Mesothelial cell of epicardium (in vitro differentiated cells): Measurements from ENCODE around the gene GDE1. TPM values are rescaled to one million over a fixed set of nuclear protein-coding genes. Genes with fewer than 3 reads are reported as not detected.
"Not testable (repeated sequence)": the region's sequence is repeated elsewhere in the genome, so short reads cannot be mapped to it uniquely, and the experiment has no call there.

ENCODE experiments used
- DNase-seq, 2 experiments: peaks; one replicate each; pipeline ENCODE4 v3.0.0; 2021; ENCODE audit warnings: low spot score in 2 of 2; ENCODE audit not compliant: unreplicated experiment in 2 of 2
- H3K27ac Mint-ChIP-seq: 2 replicates; pipeline ENCODE4 v1.8.0; 2021; ENCODE audit warnings: mixed read lengths
- H3K27me3 Mint-ChIP-seq: 2 replicates; pipeline ENCODE4 v1.8.0; 2021; ENCODE audit warnings: low read depth, mixed read lengths
- H3K36me3 Mint-ChIP-seq: 2 replicates; pipeline ENCODE4 v1.8.0; 2021; ENCODE audit warnings: mixed read lengths
- H3K4me1 Mint-ChIP-seq: 2 replicates; pipeline ENCODE4 v1.8.0; 2021; ENCODE audit warnings: mixed read lengths
- H3K4me3 Mint-ChIP-seq: 2 replicates; pipeline ENCODE4 v1.8.0; 2021; ENCODE audit warnings: mild to moderate bottlenecking, moderate library complexity, mixed read lengths
- H3K9me3 Mint-ChIP-seq: 2 replicates; pipeline ENCODE4 v1.8.0; 2021; ENCODE audit warnings: mixed read lengths
- CTCF ChIP-seq: fragments of 200-600 bp; sonication (generic); IDR thresholded peaks from one replicate; pipeline ENCODE4 v1.5.0; 2021; ENCODE audit warnings: antibody characterized with exemption; ENCODE audit not compliant: unreplicated experiment
- total RNA-seq: library from RNA; stranded (reverse); gene quantifications from 3 replicates; pipeline ENCODE4 v1.2.1, GENCODE V29; 2021

GDE1 gene
- total RNA-seq, 1 donor from 2014 or later = 42.7 TPM

- H3K4me3 Mint-ChIP-seq = no peak overlapping the region
- no peak for DNase-seq
- TF ChIP-seq CTCF = peak; percentile 82
- peaks cover 16% of the 10 kb centered on the region for H3K36me3 Mint-ChIP-seq
- peaks cover 8% of the 10 kb centered on the region for H3K4me1 Mint-ChIP-seq
- peaks cover 6% of the 10 kb centered on the region for H3K9me3 Mint-ChIP-seq
- no peaks in the 10 kb centered on the region for H3K27me3 Mint-ChIP-seq
- H3K27ac Mint-ChIP-seq = no peak overlapping the region
Measured at GRCh38 chr16:19559242-19559910, 37.5 kb upstream of the GDE1 start.

GRCh38 chr16:19555938-19556771 is 34.3 kb upstream of the GDE1 start:
- no peaks in the 10 kb centered on the region for H3K9me3 Mint-ChIP-seq
- H3K4me3 Mint-ChIP-seq = peak overlapping the region; percentile 89
- no peak for DNase-seq
- no peak for TF ChIP-seq CTCF
- H3K27ac Mint-ChIP-seq = peak overlapping the region; percentile 95
- H3K36me3 Mint-ChIP-seq = peaks cover 7% of the 10 kb centered on the region
- no peaks in the 10 kb centered on the region for H3K27me3 Mint-ChIP-seq
- H3K4me1 Mint-ChIP-seq = peaks cover 8% of the 10 kb centered on the region

- Mint-ChIP-seq H3K27ac (peak within 1 kb of the TSS; percentile 95), H3K4me3 (peak within 1 kb of the TSS; percentile 89), H3K27me3 (no peaks in the 10 kb centered on the region), H3K4me1 (peaks cover 8% of the 10 kb centered on the region), H3K36me3 (peaks cover 5% of the 10 kb centered on the region), H3K9me3 (no peaks in the 10 kb centered on the region)
- peak; percentile 47 for TF ChIP-seq CTCF
- peak; percentile 93 to 97 for DNase-seq
Measured at GRCh38 chr16:19555186-19555937, 33.5 kb upstream of the GDE1 start, which contains the start of gene VPS35L. Gene VPS35L, plus strand, starts transcription at chr16:19555703. Its CDS starts 27 bp downstream, at chr16:19555730.

GRCh38 chr16:19549673-19550072 is 27.8 kb upstream of the GDE1 start:
- Mint-ChIP-seq H3K27me3 (no peaks in the 10 kb centered on the region), H3K4me3 (no peak overlapping the region), H3K4me1 (no peaks in the 10 kb centered on the region), H3K27ac (no peak overlapping the region), H3K9me3 (no peaks in the 10 kb centered on the region), H3K36me3 (peaks cover 6% of the 10 kb centered on the region)
- no peak for TF ChIP-seq CTCF
- DNase-seq = no peak

- H3K4me1 Mint-ChIP-seq = no peaks in the 10 kb centered on the region
- H3K36me3 Mint-ChIP-seq = peaks cover 18% of the 10 kb centered on the region
- no peak overlapping the region for H3K27ac Mint-ChIP-seq
- no peak for DNase-seq
- no peaks in the 10 kb centered on the region for H3K27me3 Mint-ChIP-seq
- no peaks in the 10 kb centered on the region for H3K9me3 Mint-ChIP-seq
- TF ChIP-seq CTCF = no peak
- H3K4me3 Mint-ChIP-seq = no peak overlapping the region
Measured at GRCh38 chr16:19548144-19548543, 26.2 kb upstream of the GDE1 start.

GRCh38 chr16:19543278-19543996 is 21.5 kb upstream of the GDE1 start:
- not testable (repeated sequence) for DNase-seq, H3K27me3 Mint-ChIP-seq, H3K27ac Mint-ChIP-seq, H3K9me3 Mint-ChIP-seq, H3K4me3 Mint-ChIP-seq
- Mint-ChIP-seq H3K4me1 (peaks cover 15% of the 10 kb centered on the region), H3K36me3 (peaks cover 31% of the 10 kb centered on the region)
